Stimulated activated CD8-positive, alpha-beta memory T cell treated with anti-CD3 and anti-CD28 coated beads, Interleukin-12 subunit alpha, Interleukin-12 subunit beta, amount 100 ng/mL, for 24 hours (primary cell): Measurements from ENCODE around the gene WNT10A.
"Not testable (repeated sequence)": the region's sequence is repeated elsewhere in the genome, so short reads cannot be mapped to it uniquely, and the experiment has no call there.

Source experiments
- DNase-seq: peaks from one replicate; pipeline ENCODE4 v3.0.0-alpha.2; 2020; ENCODE audit errors: extremely low read depth

Gene WNT10A

GRCh38 chr2:218880102-218880858 lies at the start of gene WNT10A:
WNT10A (plus strand) TSS chr2:218880852; CDS start chr2:218880996, 144 bp downstream.
- DNase-seq = peak; percentile 37

- DNase-seq = no peak
Measured at GRCh38 chr2:218831378-218831990, 49.2 kb upstream of the WNT10A start, which contains the start of gene PRKAG3. PRKAG3 (minus strand) TSS chr2:218831803.

DNA sequence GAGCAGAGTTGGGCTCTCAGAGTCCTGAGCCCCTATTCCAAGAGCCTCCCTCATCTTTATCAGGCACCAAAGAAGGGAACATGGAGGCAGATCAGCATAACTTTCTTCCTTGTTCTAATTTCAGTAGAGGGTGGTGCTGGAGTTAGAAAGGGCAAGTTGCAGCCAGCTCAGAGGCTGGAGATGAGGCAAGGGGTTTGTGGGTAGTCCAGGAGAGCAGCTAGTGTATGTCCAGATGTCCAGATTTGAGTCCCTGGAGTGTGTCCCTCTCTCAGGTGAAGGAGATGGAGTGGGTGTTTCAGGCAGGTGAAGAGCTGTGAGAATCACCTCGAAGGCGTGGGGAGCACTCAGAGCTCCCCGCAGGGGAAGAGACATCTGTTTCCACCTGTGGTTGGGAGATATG lies 48.6 kb upstream of the WNT10A start:
- DNase-seq = no peak

- DNase-seq = no peak
Measured at GRCh38 chr2:218832520-218832919, 48.1 kb upstream of the WNT10A start.

DNA sequence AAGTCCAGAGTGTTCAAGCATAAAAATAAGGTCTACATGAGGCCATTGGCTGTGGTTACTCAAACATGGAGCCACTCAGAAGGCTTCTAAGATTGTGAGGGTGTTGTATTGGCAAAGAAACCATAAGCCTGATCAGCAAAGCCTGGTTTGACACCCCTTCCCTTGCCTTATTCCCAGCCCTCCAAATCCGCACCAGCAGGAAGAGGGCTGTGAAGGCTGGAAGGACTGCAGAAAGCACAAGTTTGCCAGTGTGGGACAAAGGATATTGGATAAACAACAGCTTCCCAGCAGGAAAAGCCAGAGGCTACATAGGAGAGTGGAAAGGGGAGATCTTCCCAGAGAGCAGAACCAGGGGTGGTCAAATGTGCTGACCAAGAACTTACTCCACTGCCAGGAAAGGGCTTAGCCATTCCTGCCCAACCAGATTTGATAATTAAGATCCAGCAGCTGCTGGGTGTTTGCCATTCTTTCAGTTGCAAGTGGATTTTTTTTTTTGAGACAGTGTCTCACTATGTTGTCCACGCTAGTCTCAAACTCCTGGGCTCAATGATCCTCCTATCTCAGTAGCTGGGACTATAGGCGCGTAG lies 47.5 kb upstream of the WNT10A start:
- DNase-seq = no peak

- no peak for DNase-seq
Measured at GRCh38 chr2:218834685-218835084, 46.0 kb upstream of the WNT10A start.

DNA sequence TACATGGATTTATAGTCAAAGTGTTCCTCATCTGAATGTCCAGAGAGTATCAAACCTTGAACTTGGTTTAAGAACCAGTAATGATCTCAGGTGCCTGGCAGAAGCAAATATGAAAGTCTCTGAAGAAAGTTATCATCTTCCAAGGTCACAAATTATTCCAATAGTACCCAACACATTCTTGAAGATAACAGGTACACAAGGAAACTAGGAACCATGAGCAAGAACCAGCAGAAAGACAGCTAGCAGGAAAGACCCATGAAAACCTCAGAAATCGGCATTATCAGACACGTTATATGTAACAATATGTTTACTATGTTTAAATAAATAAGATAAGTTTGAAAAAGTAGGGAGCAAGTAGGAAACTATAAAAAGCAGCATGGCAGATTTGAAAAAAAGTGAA lies 43.2 kb upstream of the WNT10A start:
- no peak for DNase-seq

GRCh38 chr2:218839430-218839829 lies 41.2 kb upstream of the WNT10A start:
- DNase-seq = no peak

GRCh38 chr2:218839888-218840287 lies 40.8 kb upstream of the WNT10A start:
- DNase-seq = no peak

DNA sequence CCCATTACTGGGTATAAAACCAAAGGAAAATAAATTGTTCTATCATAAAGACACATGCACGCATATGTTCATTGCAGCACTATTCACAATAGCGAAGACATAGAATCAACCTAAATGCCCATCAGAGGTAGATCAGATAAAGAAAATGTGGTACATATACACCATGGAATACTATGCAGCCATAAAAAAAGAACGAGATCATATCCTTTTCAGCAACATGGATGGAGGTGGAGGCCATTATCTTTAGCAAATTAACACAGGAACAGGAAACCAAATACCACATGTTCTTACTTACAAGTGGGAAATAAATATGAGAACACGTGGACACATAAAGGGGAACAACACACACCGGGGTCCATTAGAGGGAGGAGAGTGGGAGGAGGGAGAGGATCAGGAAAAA lies 36.3 kb upstream of the WNT10A start:
- not testable (repeated sequence) for DNase-seq

GRCh38 chr2:218846963-218847362 lies 33.7 kb upstream of the WNT10A start:
- not testable (repeated sequence) for DNase-seq

- DNase-seq = no peak
Measured at GRCh38 chr2:218849721-218850120, 30.9 kb upstream of the WNT10A start.

DNA sequence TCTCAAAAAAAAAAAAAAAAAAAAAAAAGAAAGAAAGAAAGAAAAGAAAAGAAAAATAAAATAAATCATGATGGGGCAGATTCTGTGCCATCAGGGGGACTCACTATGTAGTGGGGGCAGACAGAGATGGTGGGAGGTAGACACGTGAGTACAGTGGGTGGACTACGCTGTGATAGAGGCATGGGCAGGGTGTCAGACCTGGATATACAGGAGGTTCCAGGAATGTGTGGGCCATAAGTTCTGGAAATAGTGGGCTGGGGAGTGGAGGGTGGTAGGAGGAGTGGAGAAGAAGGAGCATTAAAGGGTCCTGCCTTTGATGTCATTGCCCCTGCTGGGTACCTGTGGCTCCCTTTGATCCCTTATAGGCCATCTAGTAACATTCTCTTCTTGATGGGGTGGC lies 29.9 kb upstream of the WNT10A start:
- no peak for DNase-seq

GRCh38 chr2:218851286-218851685 lies 29.4 kb upstream of the WNT10A start:
- no peak for DNase-seq

GRCh38 chr2:218852911-218853667 lies 27.6 kb upstream of the WNT10A start:
- DNase-seq = no peak

- no peak for DNase-seq
Measured at GRCh38 chr2:218853766-218854165, 26.9 kb upstream of the WNT10A start.

DNA sequence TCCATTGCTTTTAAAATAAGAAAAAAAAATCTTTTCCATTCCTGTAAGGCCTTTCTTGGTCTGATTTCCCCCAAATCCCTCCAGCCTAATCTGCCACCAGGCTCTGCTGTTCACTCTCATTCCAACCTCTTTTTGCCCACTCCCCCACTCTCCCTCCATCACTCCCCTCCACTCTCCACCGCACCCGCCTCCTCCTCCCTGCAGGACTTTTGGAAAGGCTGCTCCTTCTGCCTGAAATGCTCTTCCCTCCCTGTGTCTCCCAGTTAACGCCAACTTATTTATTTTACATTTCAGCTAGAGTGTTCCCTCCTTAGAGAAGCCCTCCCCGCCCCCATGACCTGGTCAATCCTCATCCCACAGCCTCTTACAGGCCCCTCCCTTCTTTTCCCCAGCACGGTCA lies 25.8 kb upstream of the WNT10A start:
- no peak for DNase-seq

DNA sequence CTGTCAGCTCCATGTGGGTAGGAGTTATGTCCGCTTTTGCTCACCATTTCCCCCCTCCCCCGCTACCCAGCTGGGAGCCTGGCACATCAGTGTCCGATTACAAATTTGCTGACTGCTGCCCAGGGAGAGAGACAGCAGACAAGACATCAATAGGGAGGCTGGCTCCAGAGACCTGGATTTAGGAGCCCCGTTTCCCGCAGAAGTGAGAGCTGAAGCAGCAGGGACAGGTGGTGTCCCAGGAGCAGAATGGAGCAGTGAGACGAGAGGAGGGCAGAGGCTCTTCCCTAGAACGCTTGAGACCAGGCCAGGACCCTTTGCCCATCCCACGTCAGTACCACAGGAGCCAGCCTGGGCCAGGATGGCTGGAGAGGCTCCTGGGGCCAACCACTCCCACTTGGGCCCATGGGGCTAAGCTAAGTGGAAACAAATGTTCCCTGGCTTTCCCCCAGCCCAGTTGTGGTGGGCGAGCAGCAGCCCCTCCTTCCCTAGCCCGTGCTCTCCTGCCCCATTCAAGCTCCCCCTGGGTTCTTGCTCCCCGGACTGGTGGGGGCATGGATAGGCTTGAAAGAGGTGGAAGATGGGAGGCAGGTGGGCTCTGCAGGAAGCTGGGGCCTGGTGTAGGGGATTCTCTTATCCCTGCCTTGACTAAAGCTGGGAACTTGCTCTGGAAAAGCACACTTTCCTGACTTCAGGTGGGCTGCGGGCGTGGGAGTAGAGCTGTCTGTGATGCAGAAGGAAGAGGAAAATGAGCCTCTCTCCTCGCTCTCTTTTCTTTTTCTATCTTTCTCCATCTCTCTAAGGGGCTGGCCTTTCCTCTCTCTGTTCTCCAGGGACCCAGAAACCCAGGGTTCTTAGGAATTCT lies 25.1 kb upstream of the WNT10A start:
- no peak for DNase-seq

- DNase-seq = no peak
Measured at GRCh38 chr2:218856167-218856895, 24.3 kb upstream of the WNT10A start.

DNA sequence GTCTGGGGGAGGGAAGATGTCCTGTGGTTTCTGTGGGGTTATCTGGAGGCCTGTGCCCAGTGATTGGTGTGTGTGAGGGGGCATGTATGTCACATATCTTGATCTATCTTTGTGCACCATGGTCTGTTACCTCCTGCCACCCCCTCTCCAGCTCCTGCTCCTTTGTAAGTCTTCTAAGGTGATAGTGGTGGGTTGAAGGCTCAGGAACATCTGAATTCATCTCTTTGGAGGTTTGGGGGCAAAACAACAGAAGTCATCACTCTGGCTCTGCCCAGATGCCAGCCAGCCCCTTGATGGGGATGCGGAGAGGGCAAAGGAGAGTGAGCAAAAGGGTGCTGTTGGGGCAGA lies 23.8 kb upstream of the WNT10A start:
- DNase-seq = no peak
